ENCODE data around the gene CNGA3. TPM values are rescaled to one million over a fixed set of nuclear protein-coding genes. Genes with fewer than 3 reads are reported as not detected.
"Not testable (repeated sequence)": the region's sequence is repeated elsewhere in the genome, so short reads cannot be mapped to it uniquely, and the experiment has no call there.

CNGA3 gene
- total RNA-seq, 2 donors from 2014 or later: not detected

- Mint-ChIP-seq H3K36me3 (ENCODE audit: low read depth) (no peaks in the 10 kb centered on the region), H3K4me3 (no peak overlapping the region), H3K27me3 (peaks cover 9% of the 10 kb centered on the region), H3K9me3 (no peaks in the 10 kb centered on the region), H3K4me1 (no peaks in the 10 kb centered on the region), H3K27ac (no peak overlapping the region)
- no peak for ATAC-seq (replicated peaks)
These were observed 45.5 kb downstream of the CNGA3 start for GRCh38 chr2:98391581-98392270.

- H3K27me3 Mint-ChIP-seq: peaks cover 12% of the 10 kb centered on the region
- no peak for ATAC-seq (replicated peaks)
- no peaks in the 10 kb centered on the region for H3K36me3 Mint-ChIP-seq (ENCODE audit: low read depth)
- H3K4me3 Mint-ChIP-seq: no peak overlapping the region
- no peak overlapping the region for H3K27ac Mint-ChIP-seq
- H3K9me3 Mint-ChIP-seq: no peaks in the 10 kb centered on the region
- H3K4me1 Mint-ChIP-seq: no peaks in the 10 kb centered on the region
These were observed 47.1 kb downstream of the CNGA3 start for GRCh38 chr2:98393354-98393753.

- no peak overlapping the region for H3K27ac Mint-ChIP-seq
- H3K36me3 Mint-ChIP-seq (ENCODE audit: low read depth): no peaks in the 10 kb centered on the region
- peaks cover 23% of the 10 kb centered on the region for H3K27me3 Mint-ChIP-seq
- no peak overlapping the region for H3K4me3 Mint-ChIP-seq
- H3K4me1 Mint-ChIP-seq: no peaks in the 10 kb centered on the region
- no peak for ATAC-seq (replicated peaks)
- no peaks in the 10 kb centered on the region for H3K9me3 Mint-ChIP-seq
These were observed 48.4 kb downstream of the CNGA3 start for GRCh38 chr2:98394595-98395153.

- Mint-ChIP-seq H3K27me3 (peaks cover 28% of the 10 kb centered on the region), H3K9me3 (no peaks in the 10 kb centered on the region), H3K27ac (no peak overlapping the region), H3K36me3 (ENCODE audit: low read depth) (no peaks in the 10 kb centered on the region), H3K4me1 (no peaks in the 10 kb centered on the region), H3K4me3 (no peak overlapping the region)
- no peak for ATAC-seq (replicated peaks)
These were observed 49.7 kb downstream of the CNGA3 start for GRCh38 chr2:98395977-98396376.

- Mint-ChIP-seq H3K4me3 (no peak overlapping the region), H3K27me3 (peaks cover 35% of the 10 kb centered on the region), H3K9me3 (no peaks in the 10 kb centered on the region), H3K4me1 (no peaks in the 10 kb centered on the region), H3K27ac (no peak overlapping the region), H3K36me3 (ENCODE audit: low read depth) (no peaks in the 10 kb centered on the region)
- no peak for ATAC-seq (replicated peaks)
These were observed 50.6 kb downstream of the CNGA3 start for GRCh38 chr2:98396745-98397355.

- no peaks in the 10 kb centered on the region for H3K9me3 Mint-ChIP-seq
- H3K4me1 Mint-ChIP-seq: no peaks in the 10 kb centered on the region
- no peak overlapping the region for H3K4me3 Mint-ChIP-seq
- ATAC-seq (replicated peaks): no peak
- no peak overlapping the region for H3K27ac Mint-ChIP-seq
- no peaks in the 10 kb centered on the region for H3K36me3 Mint-ChIP-seq (ENCODE audit: low read depth)
- H3K27me3 Mint-ChIP-seq: peaks cover 41% of the 10 kb centered on the region
These were observed 52.9 kb downstream of the CNGA3 start for GRCh38 chr2:98399140-98399539.

GRCh38 chr2:98403878-98404277 is 57.6 kb downstream of the CNGA3 start:
- peaks cover 25% of the 10 kb centered on the region for H3K27me3 Mint-ChIP-seq
- no peak overlapping the region for H3K4me3 Mint-ChIP-seq
- ATAC-seq (replicated peaks): no peak
- no peaks in the 10 kb centered on the region for H3K4me1 Mint-ChIP-seq
- H3K9me3 Mint-ChIP-seq: no peaks in the 10 kb centered on the region
- H3K27ac Mint-ChIP-seq: no peak overlapping the region
- H3K36me3 Mint-ChIP-seq (ENCODE audit: low read depth): no peaks in the 10 kb centered on the region

- no peak for ATAC-seq (replicated peaks)
- H3K27ac Mint-ChIP-seq: no peak overlapping the region
- no peaks in the 10 kb centered on the region for H3K4me1 Mint-ChIP-seq
- peaks cover 17% of the 10 kb centered on the region for H3K27me3 Mint-ChIP-seq
- no peaks in the 10 kb centered on the region for H3K36me3 Mint-ChIP-seq (ENCODE audit: low read depth)
- H3K4me3 Mint-ChIP-seq: no peak overlapping the region
- H3K9me3 Mint-ChIP-seq: no peaks in the 10 kb centered on the region
These were observed 58.4 kb downstream of the CNGA3 start for GRCh38 chr2:98404556-98405250.

GRCh38 chr2:98405301-98405700 is 59.0 kb downstream of the CNGA3 start:
- Mint-ChIP-seq H3K9me3 (no peaks in the 10 kb centered on the region), H3K4me1 (no peaks in the 10 kb centered on the region), H3K4me3 (no peak overlapping the region), H3K27ac (no peak overlapping the region), H3K36me3 (ENCODE audit: low read depth) (no peaks in the 10 kb centered on the region), H3K27me3 (peaks cover 17% of the 10 kb centered on the region)
- no peak for ATAC-seq (replicated peaks)

GRCh38 chr2:98408155-98408554 is 61.9 kb downstream of the CNGA3 start:
- Mint-ChIP-seq H3K4me1 (no peaks in the 10 kb centered on the region), H3K27ac (no peak overlapping the region), H3K4me3 (no peak overlapping the region), H3K27me3 (no peaks in the 10 kb centered on the region), H3K36me3 (ENCODE audit: low read depth) (no peaks in the 10 kb centered on the region), H3K9me3 (no peaks in the 10 kb centered on the region)
- no peak for ATAC-seq (replicated peaks)

- Mint-ChIP-seq H3K4me1 (no peaks in the 10 kb centered on the region), H3K4me3 (no peak overlapping the region), H3K36me3 (ENCODE audit: low read depth) (no peaks in the 10 kb centered on the region), H3K27me3 (no peaks in the 10 kb centered on the region), H3K27ac (no peak overlapping the region), H3K9me3 (peaks cover 3% of the 10 kb centered on the region)
- ATAC-seq (replicated peaks): peak; percentile 83
These were observed 66.6 kb downstream of the CNGA3 start for GRCh38 chr2:98412751-98413458.

- not testable (repeated sequence) for H3K27ac Mint-ChIP-seq; H3K4me1 Mint-ChIP-seq; H3K9me3 Mint-ChIP-seq; H3K27me3 Mint-ChIP-seq; ATAC-seq (replicated peaks); H3K4me3 Mint-ChIP-seq; H3K36me3 Mint-ChIP-seq (ENCODE audit: low read depth)
These were observed 68.0 kb downstream of the CNGA3 start for GRCh38 chr2:98414246-98414645.

GRCh38 chr2:98415719-98416248 is 69.5 kb downstream of the CNGA3 start:
- H3K36me3 Mint-ChIP-seq (ENCODE audit: low read depth): not testable (repeated sequence)

GRCh38 chr2:98416383-98417159 is 70.3 kb downstream of the CNGA3 start:
- H3K36me3 Mint-ChIP-seq (ENCODE audit: low read depth): no peaks in the 10 kb centered on the region
- H3K9me3 Mint-ChIP-seq: peaks cover 3% of the 10 kb centered on the region
- ATAC-seq (replicated peaks): no peak

More at GRCh38 chr2:98415719-98416248, 69.5 kb downstream of the CNGA3 start:
- peak; percentile 61 for ATAC-seq (replicated peaks)
- not testable (repeated sequence) for H3K27me3 Mint-ChIP-seq, H3K9me3 Mint-ChIP-seq, H3K4me1 Mint-ChIP-seq, H3K27ac Mint-ChIP-seq, H3K4me3 Mint-ChIP-seq

More at GRCh38 chr2:98416383-98417159, 70.3 kb downstream of the CNGA3 start:
- no peaks in the 10 kb centered on the region for H3K27me3 Mint-ChIP-seq
- H3K4me1 Mint-ChIP-seq: no peaks in the 10 kb centered on the region
- no peak overlapping the region for H3K4me3 Mint-ChIP-seq
- H3K27ac Mint-ChIP-seq: no peak overlapping the region
